Thyroid gland (tissue), 4 donors: ENCODE data around the gene ANTXR2. TPM values are rescaled to one million over a fixed set of nuclear protein-coding genes. Genes with fewer than 3 reads are reported as not detected.
"Not testable (repeated sequence)": the region's sequence is repeated elsewhere in the genome, so short reads cannot be mapped to it uniquely, and the experiment has no call there.

Experiments used
- DNase-seq, 2 donors: peaks; one replicate each; pipeline ENCODE4 v3.0.0-alpha.2; 2019
- H3K27ac ChIP-seq, 3 donors: fragments of 200-600 bp; sonication (generic); 1 replicate in 2 of 3; 2 replicates in 1 of 3; pipeline ENCODE4 v1.5.1; 2016 to 2019; ENCODE audit warnings: mild to moderate bottlenecking in 1 of 3, moderate library complexity in 1 of 3
- H3K27me3 ChIP-seq: fragments of 200-600 bp; sonication (generic); one replicate; pipeline ENCODE4 v1.5.1; 2019
- H3K36me3 ChIP-seq, 2 donors: fragments of 200-600 bp; sonication (generic); one replicate each; pipeline ENCODE4 v1.5.1; 2016 to 2019
- H3K4me1 ChIP-seq, 2 donors: fragments of 200-600 bp; sonication (generic); one replicate each; pipeline ENCODE4 v1.5.1; 2017 to 2019
- H3K4me3 ChIP-seq, 3 donors: fragments of 200-600 bp; sonication (generic); replicated peaks in 1 of 3; 1 replicate in 2 of 3; 2 replicates in 1 of 3; pipeline ENCODE4 v1.5.1; 2016; ENCODE audit warnings: mild to moderate bottlenecking in 1 of 3
- H3K9me3 ChIP-seq: fragments of 200-600 bp; sonication (generic); one replicate; pipeline ENCODE4 v1.5.1; 2017
- POLR2A ChIP-seq, 2 donors: fragments of 450-650 bp; IDR thresholded peaks; one replicate each; pipeline ENCODE4 v1.6.1; 2017; ENCODE audit warnings: antibody characterized with exemption in 2 of 2, mild to moderate bottlenecking in 2 of 2, moderate library complexity in 1 of 2
- WGBS, 2 donors: methylation state at CpG; one replicate each; pipeline ENCODE4 v1.1.5; 2017; 5-methylcytosine and 5-hydroxymethylcytosine counted together
- intact Hi-C: fragments of 100-400 bp; cut with DNase I; formaldehyde crosslinking; loops from one replicate; pipeline ENCODE4 v1.15.1; 2023
- total RNA-seq, 4 donors: library from RNA; depleted of rRNA; stranded (reverse); fragments of >200 nt; gene quantifications; one replicate each; pipeline ENCODE4 v1.2.3, GENCODE V29; 2016
- TF ChIP-seq, protein P1 (sequence below), 6 experiments: fragments of 200-600 bp in 3 of 6; fragments of 450-650 bp in 3 of 6; sonication (generic) in 3 of 6; IDR thresholded peaks; one replicate each; pipeline ENCODE4 v1.5.1; 2016 to 2019; ENCODE audit warnings: antibody characterized with exemption in 6 of 6, mild to moderate bottlenecking in 2 of 6, inconsistent platforms in 1 of 6, moderate library complexity in 1 of 6

ANTXR2 gene
- 10 to 100 TPM; 21.2 to 46.1 (median 24.3) TPM for total RNA-seq

DNA sequence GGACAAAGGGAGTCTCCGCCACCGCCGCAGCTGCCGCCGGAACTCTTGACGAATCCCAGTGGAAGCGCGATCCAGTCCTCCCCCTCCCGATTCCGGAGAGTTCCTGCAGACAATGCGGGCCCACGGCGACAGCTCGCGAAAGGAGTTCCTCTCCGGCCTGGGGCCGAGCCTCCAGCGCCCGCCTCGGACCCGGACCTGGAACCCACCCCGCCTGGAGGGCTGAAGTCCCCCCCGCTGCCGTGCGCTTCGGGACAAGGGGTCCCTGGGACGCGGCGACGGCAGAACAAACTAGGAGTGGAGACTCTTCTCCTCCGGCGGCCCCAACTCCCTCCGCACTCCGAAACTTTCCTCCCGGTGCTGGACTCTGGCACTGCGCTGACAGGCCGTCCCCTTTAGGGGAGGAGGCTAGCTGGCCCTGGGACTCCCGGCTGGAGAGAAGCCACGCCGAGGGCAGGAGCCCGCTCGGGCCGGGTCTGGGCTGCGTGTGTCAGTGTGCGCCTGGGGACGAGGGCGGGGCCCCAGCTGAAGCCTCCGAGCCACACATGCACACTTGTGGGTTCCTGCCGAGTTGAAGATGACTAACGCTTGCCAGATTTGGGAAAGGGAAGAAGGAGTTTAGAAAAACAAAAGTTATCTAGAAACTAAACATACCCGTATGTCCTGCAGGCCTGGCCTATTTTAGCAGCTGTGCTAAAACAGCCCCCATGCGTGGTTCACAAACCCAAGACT lies at the start of gene ANTXR2:
ANTXR2 (minus strand) TSS at position 486 of the 729 bp plus-strand sequence. CDS start 669 bp downstream, outside the sequence.
- intact Hi-C loops, result no loop called here
- Histone ChIP-seq H3K4me1 (peaks cover 0 to 6% of the 10 kb centered on the region in 2 donors), H3K36me3 (no peaks in the 10 kb centered on the region), H3K9me3 (no peaks in the 10 kb centered on the region), H3K4me3 (peak within 1 kb of the TSS; percentile 23 to 81 (median 78)), H3K27ac (peak within 1 kb of the TSS; percentile 71 to 83 (median 83)), H3K27me3 (no peaks in the 10 kb centered on the region)
- peak; percentile 79 to 87 for DNase-seq
- 1 to 3% methylated on average over 17 to 28 of the region's 52 CpGs for WGBS, 2 donors
- TF ChIP-seq, protein P1, sequence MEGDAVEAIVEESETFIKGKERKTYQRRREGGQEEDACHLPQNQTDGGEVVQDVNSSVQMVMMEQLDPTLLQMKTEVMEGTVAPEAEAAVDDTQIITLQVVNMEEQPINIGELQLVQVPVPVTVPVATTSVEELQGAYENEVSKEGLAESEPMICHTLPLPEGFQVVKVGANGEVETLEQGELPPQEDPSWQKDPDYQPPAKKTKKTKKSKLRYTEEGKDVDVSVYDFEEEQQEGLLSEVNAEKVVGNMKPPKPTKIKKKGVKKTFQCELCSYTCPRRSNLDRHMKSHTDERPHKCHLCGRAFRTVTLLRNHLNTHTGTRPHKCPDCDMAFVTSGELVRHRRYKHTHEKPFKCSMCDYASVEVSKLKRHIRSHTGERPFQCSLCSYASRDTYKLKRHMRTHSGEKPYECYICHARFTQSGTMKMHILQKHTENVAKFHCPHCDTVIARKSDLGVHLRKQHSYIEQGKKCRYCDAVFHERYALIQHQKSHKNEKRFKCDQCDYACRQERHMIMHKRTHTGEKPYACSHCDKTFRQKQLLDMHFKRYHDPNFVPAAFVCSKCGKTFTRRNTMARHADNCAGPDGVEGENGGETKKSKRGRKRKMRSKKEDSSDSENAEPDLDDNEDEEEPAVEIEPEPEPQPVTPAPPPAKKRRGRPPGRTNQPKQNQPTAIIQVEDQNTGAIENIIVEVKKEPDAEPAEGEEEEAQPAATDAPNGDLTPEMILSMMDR (IDR thresholded peaks at IDR 0.05), result peak in 1 of 6 experiments; percentile 7
- peak in 1 of 2 donors; percentile 62 for TF ChIP-seq POLR2A (IDR thresholded peaks at IDR 0.05)

GRCh38 chr4:80121815-80122214 lies 48.8 kb upstream of the ANTXR2 start:
- H3K27ac ChIP-seq, H3K4me1 ChIP-seq, H3K9me3 ChIP-seq, intact Hi-C loops, H3K4me3 ChIP-seq, H3K36me3 ChIP-seq, DNase-seq, H3K27me3 ChIP-seq: not testable (repeated sequence)
- 92 to 93% methylated on average over 3 of the region's 3 CpGs for WGBS, 2 donors

DNA sequence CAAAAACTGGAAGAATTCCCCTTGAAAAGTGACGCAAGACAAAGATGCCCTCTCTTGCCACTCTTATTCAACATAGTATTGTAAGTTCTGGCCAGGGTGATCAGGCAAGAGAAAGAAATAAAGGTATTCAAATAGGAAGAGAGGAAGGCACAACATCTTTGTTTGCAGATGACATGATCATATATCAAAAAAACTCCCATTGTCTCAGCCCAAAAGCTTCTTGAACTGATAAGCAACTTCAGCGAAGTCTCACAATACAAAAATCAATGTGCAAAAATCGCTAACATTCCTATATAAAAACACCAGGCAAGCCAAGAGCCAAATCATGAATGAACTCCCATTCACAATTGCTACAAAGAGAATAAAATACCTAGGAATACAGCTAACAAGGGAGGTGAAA lies 46.6 kb upstream of the ANTXR2 start:
- DNase-seq, H3K4me1 ChIP-seq, intact Hi-C loops, H3K36me3 ChIP-seq, H3K27me3 ChIP-seq, H3K9me3 ChIP-seq, H3K27ac ChIP-seq, H3K4me3 ChIP-seq: not testable (repeated sequence)
- WGBS, 2 donors, result 83 to 88% methylated on average over 3 of the region's 3 CpGs

- TF ChIP-seq POLR2A (IDR thresholded peaks at IDR 0.05), result no peak
- TF ChIP-seq, protein P1 (IDR thresholded peaks at IDR 0.05), result no peak
- Histone ChIP-seq H3K4me3 (no peak overlapping the region), H3K9me3 (no peaks in the 10 kb centered on the region), H3K27ac (no peak overlapping the region), H3K36me3 (no peaks in the 10 kb centered on the region), H3K4me1 (no peaks in the 10 kb centered on the region), H3K27me3 (no peaks in the 10 kb centered on the region)
- intact Hi-C loops, result no loop called here
- 43 to 56% methylated on average over 1 of the region's 1 CpG for WGBS, 2 donors
- DNase-seq, result no peak
Observed at GRCh38 chr4:80116516-80116915, 43.5 kb upstream of the ANTXR2 start.

- H3K27ac ChIP-seq, result no peak overlapping the region
- TF ChIP-seq POLR2A (IDR thresholded peaks at IDR 0.05), result no peak
- TF ChIP-seq, protein P1 (IDR thresholded peaks at IDR 0.05), result no peak
- no peaks in the 10 kb centered on the region for H3K36me3 ChIP-seq
- no peaks in the 10 kb centered on the region for H3K9me3 ChIP-seq
- intact Hi-C loops, result no loop called here
- no peak overlapping the region for H3K4me3 ChIP-seq
- DNase-seq, result no peak
- no peaks in the 10 kb centered on the region for H3K27me3 ChIP-seq
- no peaks in the 10 kb centered on the region for H3K4me1 ChIP-seq
- 90 to 91% methylated on average over 5 of the region's 8 CpGs for WGBS, 2 donors
Observed at GRCh38 chr4:80115368-80116181, 42.5 kb upstream of the ANTXR2 start.

DNA sequence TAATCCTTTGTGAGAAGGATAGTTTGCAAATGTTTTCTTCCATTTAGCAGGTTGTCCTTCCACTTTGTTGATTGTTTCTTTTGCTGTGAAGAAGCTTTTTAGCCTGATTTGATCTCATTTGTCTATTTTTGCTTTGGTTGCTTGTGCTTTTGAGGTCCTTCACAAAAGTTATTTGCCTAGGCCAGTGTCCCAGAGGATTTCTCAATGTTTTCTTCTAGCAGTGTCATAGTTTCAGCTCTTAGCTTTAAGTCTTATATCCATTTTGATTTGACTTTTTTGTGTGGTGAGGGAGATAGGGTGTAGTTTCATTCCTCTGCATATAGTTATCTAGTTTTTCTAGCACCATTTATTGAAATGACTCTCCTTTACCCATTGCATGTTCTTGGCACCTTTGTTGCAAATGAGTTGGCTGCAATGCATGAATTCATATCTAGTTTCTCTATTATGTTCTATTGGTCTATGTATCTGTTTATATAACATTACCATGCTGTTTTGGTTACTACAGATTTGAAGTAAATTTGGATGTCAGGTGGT lies 41.8 kb upstream of the ANTXR2 start:
- intact Hi-C loops, result no loop called here
- DNase-seq, result no peak
- TF ChIP-seq, protein P1 (IDR thresholded peaks at IDR 0.05), result no peak
- TF ChIP-seq POLR2A (IDR thresholded peaks at IDR 0.05), result no peak

More for the DNA sequence above, 41.8 kb upstream of the ANTXR2 start:
- H3K4me3 ChIP-seq, result no peak overlapping the region
- no peak overlapping the region for H3K27ac ChIP-seq
- no peaks in the 10 kb centered on the region for H3K4me1 ChIP-seq
- no peaks in the 10 kb centered on the region for H3K36me3 ChIP-seq
- no peaks in the 10 kb centered on the region for H3K27me3 ChIP-seq
- H3K9me3 ChIP-seq, result no peaks in the 10 kb centered on the region
